HEK293 (cell line): Measurements from ENCODE around the gene TWIST2.

Experiments
- CTCF ChIA-PET: fragments of 350-600 bp; formaldehyde crosslinking; extraction: SDS; loops from one replicate; lab custom pipeline; 2021; ENCODE audit warnings: antibody characterized with exemption; lab: Yijun Ruan, JAX
- POLR2A ChIA-PET: fragments of 300-600 bp; formaldehyde crosslinking; extraction: SDS; loops from one replicate; lab custom pipeline; 2020; ENCODE audit warnings: antibody characterized with exemption, inconsistent platforms; lab: Yijun Ruan, JAX
- H3K27ac ChIP-seq: fragments of 200-500 bp; sonication (Bioruptor generic); 2 replicates; pipeline ENCODE4 v1.5.1; 2014; ENCODE audit warnings: low read depth, low read length, control low read depth, inconsistent platforms; ENCODE audit errors: extremely low read depth
- H3K36me3 ChIP-seq, 2 experiments: fragments of 200-500 bp in 1 of 2; sonication (Bioruptor generic) in 1 of 2; 1 replicate in 1 of 2; 2 replicates in 1 of 2; pipeline ENCODE4 v1.5.1; 2014 to 2017; ENCODE audit warnings: inconsistent platforms in 2 of 2, low read length in 2 of 2; ENCODE audit not compliant: control insufficient read depth in 2 of 2, insufficient read depth in 1 of 2
- H3K4me1 ChIP-seq: fragments of 200-500 bp; sonication (Bioruptor generic); 2 replicates; pipeline ENCODE4 v1.5.1; 2014; ENCODE audit warnings: mild to moderate bottlenecking, low read length, inconsistent platforms; ENCODE audit not compliant: control insufficient read depth, insufficient read depth
- H3K4me3 ChIP-seq: 2 replicates; pipeline ENCODE4 v1.5.1; 2011; ENCODE audit warnings: low read depth, mild to moderate bottlenecking, control low read depth, low read length, moderate library complexity
- H3K9me3 ChIP-seq: fragments of 200-500 bp; sonication (Bioruptor generic); 2 replicates; pipeline ENCODE4 v1.5.1; 2014; ENCODE audit warnings: low read depth, low read length, inconsistent platforms; ENCODE audit not compliant: control insufficient read depth, insufficient read depth
- CTCF ChIP-seq: fragments of 450-650 bp; formaldehyde crosslinking; IDR thresholded peaks from 2 replicates; pipeline ENCODE4 v1.5.1; 2016; ENCODE audit warnings: missing biosample characterization, missing genetic modification characterization
- HOXD13 ChIP-seq: sonication (generic); formaldehyde crosslinking; IDR thresholded peaks from 2 replicates; pipeline ENCODE4 v1.8.0; 2022; ENCODE audit warnings: missing genetic modification reagents, borderline replicate concordance
- PRDM6 ChIP-seq: fragments of 450-650 bp; formaldehyde crosslinking; IDR thresholded peaks from 2 replicates; pipeline ENCODE4 v1.5.1; 2017; ENCODE audit warnings: missing biosample characterization, missing genetic modification characterization
- SP2 ChIP-seq: fragments of 450-650 bp; formaldehyde crosslinking; IDR thresholded peaks from 2 replicates; pipeline ENCODE4 v1.5.1; 2016; ENCODE audit warnings: missing biosample characterization, missing genetic modification characterization
- WT1 ChIP-seq: fragments of 450-650 bp; formaldehyde crosslinking; IDR thresholded peaks from 2 replicates; pipeline ENCODE4 v1.5.1; 2016; ENCODE audit warnings: missing biosample characterization, missing genetic modification characterization
- ZBTB7A ChIP-seq: fragments of 450-650 bp; formaldehyde crosslinking; IDR thresholded peaks from 2 replicates; pipeline ENCODE4 v1.5.1; 2016; ENCODE audit warnings: low read depth, missing biosample characterization, missing genetic modification characterization
- ZIC2 ChIP-seq: fragments of 450-650 bp; formaldehyde crosslinking; IDR thresholded peaks from 2 replicates; pipeline ENCODE4 v1.5.1; 2016; ENCODE audit warnings: missing biosample characterization, missing genetic modification characterization
- ZNF174 ChIP-seq: fragments of 450-650 bp; formaldehyde crosslinking; IDR thresholded peaks from 2 replicates; pipeline ENCODE4 v1.5.0; 2017; ENCODE audit warnings: missing biosample characterization, mild to moderate bottlenecking, missing genetic modification characterization
- ZNF175 ChIP-seq: fragments of 450-650 bp; formaldehyde crosslinking; IDR thresholded peaks from 2 replicates; pipeline ENCODE4 v1.5.1; 2016; ENCODE audit warnings: missing biosample characterization, missing genetic modification characterization
- ZNF221 ChIP-seq: fragments of 450-650 bp; formaldehyde crosslinking; IDR thresholded peaks from 2 replicates; pipeline ENCODE4 v1.5.1; 2017; ENCODE audit warnings: missing biosample characterization, missing genetic modification characterization, borderline replicate concordance
- ZNF354C ChIP-seq: fragments of 450-650 bp; formaldehyde crosslinking; IDR thresholded peaks from 2 replicates; pipeline ENCODE4 v1.5.1; 2016; ENCODE audit warnings: missing biosample characterization, missing genetic modification characterization, low read depth, borderline replicate concordance
- ZNF423 ChIP-seq: fragments of 450-650 bp; formaldehyde crosslinking; IDR thresholded peaks from 2 replicates; pipeline ENCODE4 v1.5.1; 2016; ENCODE audit warnings: missing biosample characterization, missing genetic modification characterization
- ZNF514 ChIP-seq: fragments of 450-650 bp; formaldehyde crosslinking; IDR thresholded peaks from 2 replicates; pipeline ENCODE4 v1.5.1; 2016; ENCODE audit warnings: missing biosample characterization, missing genetic modification characterization
- ZNF530 ChIP-seq: fragments of 450-650 bp; formaldehyde crosslinking; IDR thresholded peaks from 2 replicates; pipeline ENCODE4 v1.5.1; 2016; ENCODE audit warnings: low read depth, missing biosample characterization, missing genetic modification characterization
- ZNF600 ChIP-seq: fragments of 450-650 bp; formaldehyde crosslinking; IDR thresholded peaks from 2 replicates; pipeline ENCODE4 v1.5.1; 2016; ENCODE audit warnings: missing biosample characterization, missing genetic modification characterization
- ZNF658 ChIP-seq: fragments of 450-650 bp; formaldehyde crosslinking; IDR thresholded peaks from 2 replicates; pipeline ENCODE4; 2016; ENCODE audit warnings: missing biosample characterization, missing genetic modification characterization
- TF ChIP-seq, protein P1 (sequence below): IDR thresholded peaks from 2 replicates; pipeline ENCODE4 v1.6.1; 2011; ENCODE audit warnings: mild to moderate bottlenecking, low read depth, low read length, borderline replicate concordance
- TF ChIP-seq, protein P2 (sequence below): fragments of 450-650 bp; formaldehyde crosslinking; IDR thresholded peaks from 2 replicates; pipeline ENCODE4 v1.5.1; 2016; ENCODE audit warnings: missing biosample characterization, missing genetic modification characterization

The TWIST2 gene

GRCh38 chr2:238938401-238939055, 90.6 kb downstream of the TWIST2 start:
- no peaks in the 10 kb centered on the region for H3K4me1 ChIP-seq
- CTCF ChIA-PET = no interaction called here
- POLR2A ChIA-PET = no interaction called here
- TF ChIP-seq SP2 (tag by site-specific recombination) (no peak), HOXD13 (CRISPR knock-in tag) (no peak), ZIC2 (tag by site-specific recombination) (no peak), ZNF514 (tag by site-specific recombination) (no peak), ZNF354C (tag by site-specific recombination) (no peak)
- no peaks in the 10 kb centered on the region for H3K9me3 ChIP-seq
- H3K27ac ChIP-seq = no peak overlapping the region
- no peaks in the 10 kb centered on the region for H3K36me3 ChIP-seq
- H3K4me3 ChIP-seq = no peak overlapping the region

DNA sequence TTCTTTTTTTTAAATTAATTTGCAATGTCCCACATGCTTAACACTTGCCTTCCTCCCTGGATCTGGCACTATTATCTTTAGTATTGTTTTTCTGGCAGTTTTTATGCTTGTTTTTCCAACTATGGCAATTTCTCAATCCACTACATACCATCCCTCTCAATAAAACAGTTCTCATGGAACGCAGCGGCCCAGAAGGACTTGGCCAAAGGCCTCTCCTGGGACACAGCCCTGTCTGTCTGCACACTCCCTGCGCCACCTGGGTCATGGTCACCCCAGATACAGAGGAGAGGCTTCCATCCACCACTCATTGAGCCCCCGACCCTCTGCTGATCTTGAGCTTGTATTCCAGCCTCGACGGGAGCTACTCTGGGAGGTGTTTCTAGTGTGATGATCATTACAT, 91.2 kb downstream of the TWIST2 start:
- H3K4me1 ChIP-seq = no peaks in the 10 kb centered on the region
- H3K4me3 ChIP-seq = no peak overlapping the region
- TF ChIP-seq ZNF658 (tag by site-specific recombination) (no peak), ZBTB7A (tag by site-specific recombination) (no peak), ZNF174 (no peak), WT1 (tag by site-specific recombination) (no peak), ZNF423 (tag by site-specific recombination) (no peak), ZNF600 (tag by site-specific recombination) (no peak), PRDM6 (tag by site-specific recombination) (no peak), ZNF530 (no peak)
- no peaks in the 10 kb centered on the region for H3K36me3 ChIP-seq
- H3K9me3 ChIP-seq = no peaks in the 10 kb centered on the region
- no peak overlapping the region for H3K27ac ChIP-seq
- CTCF ChIA-PET = no interaction called here
- POLR2A ChIA-PET = no interaction called here

DNA sequence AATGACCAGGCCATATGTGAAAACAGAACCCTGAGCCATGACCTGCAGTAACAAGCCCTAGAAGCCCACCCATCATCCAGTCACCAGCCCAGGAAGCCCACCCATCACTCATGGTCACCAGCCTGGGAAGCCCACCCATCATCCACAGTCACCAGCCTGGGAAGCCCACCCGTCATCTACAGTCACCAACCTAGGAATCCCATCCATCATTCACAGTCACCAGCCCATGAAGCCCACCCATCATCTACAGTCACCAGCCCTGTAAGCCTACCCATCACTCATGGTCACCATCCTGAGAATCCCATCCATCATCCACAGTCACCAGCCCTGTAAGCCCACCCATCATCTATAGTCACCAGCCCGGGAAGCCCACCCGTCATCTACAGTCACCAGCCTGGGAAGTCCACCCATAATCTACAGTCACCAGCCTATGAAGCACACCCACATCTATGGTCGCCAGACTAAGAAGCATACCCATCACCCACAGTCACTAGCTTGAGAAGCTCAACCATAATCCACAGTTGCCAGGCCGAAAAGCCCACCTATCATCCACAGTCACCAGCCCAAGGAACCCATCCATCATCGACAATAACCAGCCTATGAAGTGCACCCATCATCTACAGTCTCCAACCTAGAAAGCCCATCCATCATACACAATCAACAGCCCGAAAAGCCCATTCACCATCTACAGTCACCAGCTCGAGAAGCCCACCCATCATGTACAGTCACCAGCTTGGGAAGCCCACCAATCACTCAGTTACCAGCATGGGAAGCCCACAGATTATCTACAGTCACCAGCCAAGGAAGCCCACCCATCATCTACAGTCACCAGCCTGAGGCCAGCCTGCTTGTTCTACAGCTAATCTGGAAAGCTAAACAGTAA, 91.9 kb downstream of the TWIST2 start:
- Histone ChIP-seq H3K9me3 (no peaks in the 10 kb centered on the region), H3K36me3 (no peaks in the 10 kb centered on the region)
- TF ChIP-seq, protein P1, sequence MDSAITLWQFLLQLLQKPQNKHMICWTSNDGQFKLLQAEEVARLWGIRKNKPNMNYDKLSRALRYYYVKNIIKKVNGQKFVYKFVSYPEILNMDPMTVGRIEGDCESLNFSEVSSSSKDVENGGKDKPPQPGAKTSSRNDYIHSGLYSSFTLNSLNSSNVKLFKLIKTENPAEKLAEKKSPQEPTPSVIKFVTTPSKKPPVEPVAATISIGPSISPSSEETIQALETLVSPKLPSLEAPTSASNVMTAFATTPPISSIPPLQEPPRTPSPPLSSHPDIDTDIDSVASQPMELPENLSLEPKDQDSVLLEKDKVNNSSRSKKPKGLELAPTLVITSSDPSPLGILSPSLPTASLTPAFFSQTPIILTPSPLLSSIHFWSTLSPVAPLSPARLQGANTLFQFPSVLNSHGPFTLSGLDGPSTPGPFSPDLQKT = no peak
- TF ChIP-seq ZNF175 (no peak), CTCF (no peak), ZNF221 (tag by site-specific recombination) (no peak)
- TF ChIP-seq, protein P2, sequence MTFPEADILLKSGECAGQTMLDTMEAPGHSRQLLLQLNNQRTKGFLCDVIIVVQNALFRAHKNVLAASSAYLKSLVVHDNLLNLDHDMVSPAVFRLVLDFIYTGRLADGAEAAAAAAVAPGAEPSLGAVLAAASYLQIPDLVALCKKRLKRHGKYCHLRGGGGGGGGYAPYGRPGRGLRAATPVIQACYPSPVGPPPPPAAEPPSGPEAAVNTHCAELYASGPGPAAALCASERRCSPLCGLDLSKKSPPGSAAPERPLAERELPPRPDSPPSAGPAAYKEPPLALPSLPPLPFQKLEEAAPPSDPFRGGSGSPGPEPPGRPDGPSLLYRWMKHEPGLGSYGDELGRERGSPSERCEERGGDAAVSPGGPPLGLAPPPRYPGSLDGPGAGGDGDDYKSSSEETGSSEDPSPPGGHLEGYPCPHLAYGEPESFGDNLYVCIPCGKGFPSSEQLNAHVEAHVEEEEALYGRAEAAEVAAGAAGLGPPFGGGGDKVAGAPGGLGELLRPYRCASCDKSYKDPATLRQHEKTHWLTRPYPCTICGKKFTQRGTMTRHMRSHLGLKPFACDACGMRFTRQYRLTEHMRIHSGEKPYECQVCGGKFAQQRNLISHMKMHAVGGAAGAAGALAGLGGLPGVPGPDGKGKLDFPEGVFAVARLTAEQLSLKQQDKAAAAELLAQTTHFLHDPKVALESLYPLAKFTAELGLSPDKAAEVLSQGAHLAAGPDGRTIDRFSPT = no peak
- TF ChIP-seq, all 188 proteins: peak for 0
- no peak overlapping the region for H3K27ac ChIP-seq
- H3K4me1 ChIP-seq = no peaks in the 10 kb centered on the region
- ChIA-PET POLR2A (no interaction called here), CTCF (no interaction called here)
- H3K4me3 ChIP-seq = no peak overlapping the region
